Ovary (tissue), 9 donors: ENCODE data around the gene TMC8. TPM values are rescaled to one million over a fixed set of nuclear protein-coding genes. Genes with fewer than 3 reads are reported as not detected.

Source experiments
- DNase-seq, 5 donors: peaks; one replicate each; pipeline ENCODE4 v3.0.0-alpha.2; 2019 to 2020
- H3K27ac ChIP-seq, 2 donors: fragments of 200-600 bp; one replicate each; pipeline versions ENCODE4 v1.5.1 to v1.8.0; 2019 to 2022
- H3K27me3 ChIP-seq: fragments of 200-600 bp; one replicate; pipeline ENCODE4 v1.8.0; 2022
- H3K36me3 ChIP-seq: fragments of 200-600 bp; sonication (generic); one replicate; pipeline ENCODE4 v1.5.1; 2019
- H3K4me1 ChIP-seq: one replicate; pipeline ENCODE4 v1.8.1; 2013; ENCODE audit warnings: mild to moderate bottlenecking, moderate library complexity; ENCODE audit not compliant: insufficient read depth
- H3K4me3 ChIP-seq: fragments of 200-600 bp; sonication (generic); one replicate; pipeline ENCODE4 v1.5.1; 2017
- H3K9me3 ChIP-seq, 2 donors: fragments of 200-600 bp in 1 of 2; sonication (generic) in 1 of 2; one replicate each; pipeline versions ENCODE4 v1.5.1 to v1.8.1; 2013 to 2019; ENCODE audit warnings: mild to moderate bottlenecking in 1 of 2, moderate library complexity in 1 of 2
- EP300 ChIP-seq: sonication (generic); formaldehyde crosslinking; IDR thresholded peaks from one replicate; pipeline ENCODE4 v1.6.1; 2017; ENCODE audit warnings: antibody characterized with exemption
- POLR2A ChIP-seq: fragments of 450-650 bp; IDR thresholded peaks from one replicate; pipeline ENCODE4 v1.6.1; 2017; ENCODE audit warnings: antibody characterized with exemption, mild to moderate bottlenecking, moderate library complexity
- WGBS, 3 donors: extraction: QIAGEN DNeasy Blood & Tissue Kit in 1 of 3; methylation state at CpG; one replicate each; pipeline versions ENCODE4 v1.1.5 to v1.1.7; 2013 to 2017; 5-methylcytosine and 5-hydroxymethylcytosine counted together
- intact Hi-C, 4 donors: fragments of 100-400 bp; cut with DNase I; formaldehyde crosslinking; loops; one replicate each; pipeline versions ENCODE4 v1.11.0 to v1.15.1; 2022 to 2023
- polyA plus RNA-seq, 2 donors: library from polyadenylated mRNA; stranded (reverse); fragments of 200-250 nt in 1 of 2; fragments of 350-450 nt in 1 of 2; fragmentation: Illumina TruSeq in 1 of 2; extraction: RNeasy Lipid Tissue Mini Kit (QIAGEN cat#74804) in 1 of 2; gene quantifications; one replicate each; pipeline ENCODE4 v1.2.3, GENCODE V29; 2013 to 2014
- total RNA-seq, 7 donors: library from RNA; depleted of rRNA in 2 of 7; stranded (reverse); fragments of >200 nt in 2 of 7; fragmentation: NEBNext Ultra II Directional in 3 of 7; extraction: Animal tissue kit (Norgen Biotek cat#: 25700) in 3 of 7; gene quantifications; one replicate each; pipeline versions ENCODE4 v1.1.0 to v1.2.4, GENCODE V29; 2016 to 2023
- TF ChIP-seq, protein P1 (sequence below), 3 donors: fragments of 450-650 bp in 2 of 3; fragments of 200-600 bp in 1 of 3; IDR thresholded peaks; one replicate each; pipeline versions ENCODE4 v1.5.1 to v1.8.0; 2016 to 2022; ENCODE audit warnings: antibody characterized with exemption in 3 of 3, mild to moderate bottlenecking in 1 of 3
- donor health status: DM: no; HTN: no; CAD: no; lungs with moderate emphysema.
- donor health status: DM: no; HTN: no; CAD: no.
- donor health status: Bipolar disorder and iron deficiency.
- donor health status: DM: yes; HTN: yes; CAD: no.
- donor health status: DM: no; HTN: no; CAD: no.
- donor health status: DM: yes; HTN: yes; CAD: no.

The TMC8 gene
- total and polyA plus RNA-seq, 9 donors, result 0.94 to 4.2 (median 2.4) TPM

DNA sequence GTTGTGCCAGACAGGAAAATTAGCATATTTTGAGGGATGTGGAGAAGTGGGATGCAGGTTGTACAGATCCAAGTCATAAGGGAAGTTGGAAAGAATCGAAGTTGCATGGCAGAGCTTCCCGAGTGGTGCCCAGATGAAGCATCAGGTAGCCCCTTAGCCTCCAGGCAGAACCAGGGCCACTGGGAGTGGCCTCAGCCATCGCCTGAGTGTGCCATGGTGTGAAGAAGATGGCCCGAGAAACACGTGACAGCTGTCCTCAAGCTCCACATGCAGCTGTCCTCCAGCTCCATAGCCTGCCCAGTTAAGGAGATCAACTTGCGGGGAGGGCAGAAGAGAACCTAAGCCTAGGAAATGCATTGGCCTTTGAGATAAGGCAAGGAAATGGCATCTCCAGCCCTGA, 35.5 kb upstream of the TMC8 start:
- TF ChIP-seq POLR2A (no peak), EP300 (no peak)
- TF ChIP-seq, protein P1, sequence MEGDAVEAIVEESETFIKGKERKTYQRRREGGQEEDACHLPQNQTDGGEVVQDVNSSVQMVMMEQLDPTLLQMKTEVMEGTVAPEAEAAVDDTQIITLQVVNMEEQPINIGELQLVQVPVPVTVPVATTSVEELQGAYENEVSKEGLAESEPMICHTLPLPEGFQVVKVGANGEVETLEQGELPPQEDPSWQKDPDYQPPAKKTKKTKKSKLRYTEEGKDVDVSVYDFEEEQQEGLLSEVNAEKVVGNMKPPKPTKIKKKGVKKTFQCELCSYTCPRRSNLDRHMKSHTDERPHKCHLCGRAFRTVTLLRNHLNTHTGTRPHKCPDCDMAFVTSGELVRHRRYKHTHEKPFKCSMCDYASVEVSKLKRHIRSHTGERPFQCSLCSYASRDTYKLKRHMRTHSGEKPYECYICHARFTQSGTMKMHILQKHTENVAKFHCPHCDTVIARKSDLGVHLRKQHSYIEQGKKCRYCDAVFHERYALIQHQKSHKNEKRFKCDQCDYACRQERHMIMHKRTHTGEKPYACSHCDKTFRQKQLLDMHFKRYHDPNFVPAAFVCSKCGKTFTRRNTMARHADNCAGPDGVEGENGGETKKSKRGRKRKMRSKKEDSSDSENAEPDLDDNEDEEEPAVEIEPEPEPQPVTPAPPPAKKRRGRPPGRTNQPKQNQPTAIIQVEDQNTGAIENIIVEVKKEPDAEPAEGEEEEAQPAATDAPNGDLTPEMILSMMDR (IDR thresholded peaks at IDR 0.05), result no peak
- H3K4me1 ChIP-seq, result no peaks in the 10 kb centered on the region
- no peaks in the 10 kb centered on the region for H3K27me3 ChIP-seq
- WGBS, 3 donors, result 95 to 98% (median 95%) methylated on average over 6 of the region's 6 CpGs
- DNase-seq, result no peak
- H3K27ac ChIP-seq, result no peak overlapping the region
- no peaks in the 10 kb centered on the region for H3K9me3 ChIP-seq
- H3K36me3 ChIP-seq, result no peaks in the 10 kb centered on the region
- intact Hi-C loops, result no loop called here
- no peak overlapping the region for H3K4me3 ChIP-seq

DNA sequence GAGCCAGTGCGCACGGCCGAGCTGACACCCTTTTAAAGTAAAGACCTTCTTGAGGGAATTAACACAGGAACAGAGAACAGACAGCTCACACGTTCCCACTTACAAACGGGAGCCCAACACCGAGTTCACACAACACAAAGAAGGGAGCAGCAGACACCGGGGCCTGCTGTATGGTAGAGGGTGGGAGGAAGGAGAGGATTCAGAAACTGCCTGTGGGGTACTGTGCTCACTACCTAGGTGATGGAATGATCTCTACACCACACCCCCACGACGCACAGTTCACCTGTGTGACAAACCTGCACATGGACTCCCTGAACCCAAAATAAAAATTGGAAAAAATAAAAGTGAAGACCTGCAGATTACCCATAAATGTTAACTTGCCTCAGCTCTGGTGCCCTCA, 34.5 kb upstream of the TMC8 start:
- DNase-seq, result no peak
- TF ChIP-seq, protein P1 (IDR thresholded peaks at IDR 0.05), result no peak
- TF ChIP-seq POLR2A (no peak), EP300 (no peak)
- Histone ChIP-seq H3K4me3 (no peak overlapping the region), H3K27ac (no peak overlapping the region), H3K27me3 (no peaks in the 10 kb centered on the region), H3K4me1 (no peaks in the 10 kb centered on the region), H3K36me3 (no peaks in the 10 kb centered on the region), H3K9me3 (no peaks in the 10 kb centered on the region)
- intact Hi-C loops, result no loop called here
- 88 to 90% (median 89%) methylated on average over 9 of the region's 9 CpGs for WGBS, 3 donors

DNA sequence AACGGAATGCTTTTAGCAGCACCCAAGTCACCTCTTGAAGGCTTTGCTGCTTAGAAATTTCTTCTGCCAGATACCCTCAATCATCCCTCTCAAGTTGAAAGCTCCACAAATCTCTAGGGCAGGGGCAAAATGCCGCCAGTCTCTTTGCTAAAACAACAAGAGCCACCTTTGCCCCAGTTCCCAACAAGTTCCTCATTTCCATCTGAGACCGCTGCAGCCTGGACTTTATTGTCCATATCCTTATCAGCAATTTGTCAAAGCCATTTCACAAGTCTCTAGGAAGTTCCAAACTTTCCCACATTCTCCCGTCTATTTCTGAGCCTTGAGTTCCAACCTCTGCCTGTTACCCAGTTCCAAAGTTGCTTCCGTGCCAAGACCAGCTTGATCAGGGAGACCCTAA, 29.5 kb upstream of the TMC8 start:
- intact Hi-C loops, result no loop called here
- Histone ChIP-seq H3K36me3 (no peaks in the 10 kb centered on the region), H3K4me3 (no peak overlapping the region), H3K27me3 (no peaks in the 10 kb centered on the region), H3K4me1 (no peaks in the 10 kb centered on the region), H3K9me3 (no peaks in the 10 kb centered on the region), H3K27ac (no peak overlapping the region)
- DNase-seq, result no peak
- no peak for TF ChIP-seq EP300
- 78 to 87% (median 79%) methylated on average over 5 of the region's 5 CpGs for WGBS, 3 donors

DNA sequence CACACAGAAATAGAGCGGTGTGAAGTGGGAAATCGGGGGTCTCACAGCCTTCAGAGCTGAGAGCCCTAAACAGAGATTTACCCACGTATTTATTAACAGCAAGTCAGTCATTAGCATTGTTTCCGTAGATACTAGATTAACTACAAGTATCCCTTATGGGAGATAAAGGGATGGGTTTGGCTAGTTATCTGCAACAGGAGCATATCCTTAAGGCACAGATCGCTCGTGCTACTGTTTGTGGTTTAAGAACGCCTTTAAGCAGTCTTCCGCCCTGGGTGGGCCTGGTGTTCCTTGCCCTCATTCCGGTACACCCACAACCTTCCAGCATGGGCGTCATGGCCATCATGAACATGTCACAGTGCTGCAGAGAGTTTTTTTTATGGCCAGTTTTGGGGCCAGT, 29.0 kb upstream of the TMC8 start:
- H3K27me3 ChIP-seq, result no peaks in the 10 kb centered on the region
- no peak for DNase-seq
- intact Hi-C loops, result no loop called here
- H3K4me3 ChIP-seq, result no peak overlapping the region
- TF ChIP-seq, protein P1 (IDR thresholded peaks at IDR 0.05), result no peak
- TF ChIP-seq POLR2A, result no peak
- TF ChIP-seq EP300, result no peak
- no peaks in the 10 kb centered on the region for H3K9me3 ChIP-seq
- H3K36me3 ChIP-seq, result no peaks in the 10 kb centered on the region
- H3K27ac ChIP-seq, result no peak overlapping the region
- 96 to 97% (median 97%) methylated on average over 10 of the region's 10 CpGs for WGBS, 3 donors
- no peaks in the 10 kb centered on the region for H3K4me1 ChIP-seq

DNA sequence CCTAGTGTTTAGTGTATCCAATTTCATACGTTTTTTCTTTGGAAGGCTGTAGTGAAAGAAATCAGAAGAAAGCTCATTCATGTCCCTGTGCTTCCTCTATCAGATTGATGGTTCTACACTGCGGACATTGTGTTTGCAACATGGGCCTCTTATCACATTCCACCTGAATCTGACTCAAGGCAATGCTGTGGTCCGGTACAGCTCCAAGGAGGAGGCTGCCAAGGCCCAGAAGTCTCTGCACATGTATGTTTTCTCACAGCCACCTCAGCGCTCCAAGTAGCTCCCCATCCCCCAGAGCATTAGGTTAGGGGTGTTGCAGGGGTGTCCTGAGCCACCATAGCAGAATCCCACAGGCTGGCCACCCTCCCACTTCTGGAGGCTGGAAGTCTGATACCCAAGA, 27.3 kb upstream of the TMC8 start:
- Histone ChIP-seq H3K27ac (no peak overlapping the region), H3K27me3 (no peaks in the 10 kb centered on the region), H3K4me3 (no peak overlapping the region), H3K36me3 (no peaks in the 10 kb centered on the region), H3K9me3 (no peaks in the 10 kb centered on the region), H3K4me1 (no peaks in the 10 kb centered on the region)
- intact Hi-C loops, result no loop called here
- no peak for DNase-seq
- 31 to 46% (median 39%) methylated on average over 4 of the region's 4 CpGs for WGBS, 3 donors
- no peak for TF ChIP-seq EP300
- TF ChIP-seq, protein P1 (IDR thresholded peaks at IDR 0.05), result no peak
- TF ChIP-seq POLR2A, result no peak
